Mononuclear cell (primary cell): ENCODE measurements around the gene SPECC1L. TPM values are rescaled to one million over a fixed set of nuclear protein-coding genes. Genes with fewer than 3 reads are reported as not detected.

Experiments
- H3K27me3 ChIP-seq: 2 replicates; pipeline ENCODE4 v1.6.0; 2011; ENCODE audit warnings: low read length, control low read depth; ENCODE audit not compliant: insufficient read depth
- H3K4me1 ChIP-seq: 2 replicates; pipeline ENCODE4 v1.5.1; 2011; ENCODE audit warnings: mild to moderate bottlenecking, low read length, control low read depth; ENCODE audit not compliant: insufficient read depth
- H3K4me3 ChIP-seq: 2 replicates; pipeline ENCODE4 v1.5.1; 2011; ENCODE audit warnings: mild to moderate bottlenecking, low read length, moderate library complexity
- H3K9me3 ChIP-seq: 2 replicates; pipeline ENCODE4 v1.5.1; 2011; ENCODE audit warnings: low read depth, mild to moderate bottlenecking, control low read depth, low read length
- total RNA-seq: library from RNA; depleted of rRNA; stranded (reverse); fragments of >200 nt; gene quantifications from one replicate; pipeline ENCODE4 v1.2.3, GENCODE V29; 2012

Gene SPECC1L
- total RNA-seq, 1 donor: 18.3 TPM

DNA sequence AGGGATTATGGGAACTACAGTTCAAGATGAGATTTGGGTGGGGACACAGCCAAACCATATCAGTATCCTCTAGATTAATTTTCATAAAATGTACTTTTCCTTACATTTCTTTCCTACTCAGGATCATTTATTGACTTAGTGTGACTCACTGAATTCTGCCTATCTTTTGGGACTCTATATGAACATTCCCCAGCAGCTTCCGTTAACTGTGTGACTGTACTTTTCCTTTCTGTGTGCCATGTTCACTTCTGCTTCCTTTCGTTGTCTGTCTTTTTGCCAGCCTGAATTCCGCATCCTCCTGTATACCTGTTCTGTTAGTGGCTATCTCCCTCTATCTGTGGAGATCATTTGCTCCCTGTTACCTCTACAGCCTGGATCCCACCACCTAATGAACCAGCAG is 48.8 kb downstream of the SPECC1L start:
- H3K4me1 ChIP-seq: no peaks in the 10 kb centered on the region
- H3K27me3 ChIP-seq: no peaks in the 10 kb centered on the region
- H3K4me3 ChIP-seq: no peak overlapping the region
- H3K9me3 ChIP-seq: no peaks in the 10 kb centered on the region

DNA sequence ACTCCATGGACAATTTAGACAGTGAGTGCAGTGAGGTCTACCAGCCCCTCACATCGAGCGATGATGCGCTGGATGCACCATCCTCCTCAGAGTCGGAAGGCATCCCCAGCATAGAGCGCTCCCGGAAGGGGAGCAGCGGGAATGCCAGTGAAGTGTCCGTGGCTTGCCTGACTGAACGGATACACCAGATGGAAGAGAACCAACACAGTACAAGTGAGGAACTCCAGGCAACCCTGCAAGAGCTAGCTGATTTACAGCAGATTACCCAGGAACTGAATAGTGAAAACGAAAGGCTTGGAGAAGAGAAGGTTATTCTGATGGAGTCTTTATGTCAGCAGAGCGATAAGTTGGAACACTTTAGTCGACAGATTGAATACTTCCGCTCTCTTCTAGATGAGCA is 51.4 kb downstream of the SPECC1L start:
- H3K27me3 ChIP-seq: no peaks in the 10 kb centered on the region
- H3K9me3 ChIP-seq: no peaks in the 10 kb centered on the region
- no peak overlapping the region for H3K4me3 ChIP-seq
- no peaks in the 10 kb centered on the region for H3K4me1 ChIP-seq

DNA sequence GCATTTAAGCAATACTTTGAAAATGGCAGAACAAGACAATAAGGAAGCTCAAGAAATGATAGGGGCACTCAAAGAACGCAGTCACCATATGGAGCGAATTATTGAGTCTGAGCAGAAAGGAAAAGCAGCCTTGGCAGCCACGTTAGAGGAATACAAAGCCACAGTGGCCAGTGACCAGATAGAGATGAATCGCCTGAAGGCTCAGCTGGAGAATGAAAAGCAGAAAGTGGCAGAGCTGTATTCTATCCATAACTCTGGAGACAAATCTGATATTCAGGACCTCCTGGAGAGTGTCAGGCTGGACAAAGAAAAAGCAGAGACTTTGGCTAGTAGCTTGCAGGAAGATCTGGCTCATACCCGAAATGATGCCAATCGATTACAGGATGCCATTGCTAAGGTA is 51.9 kb downstream of the SPECC1L start:
- Histone ChIP-seq H3K9me3 (no peaks in the 10 kb centered on the region), H3K4me1 (no peaks in the 10 kb centered on the region), H3K27me3 (no peaks in the 10 kb centered on the region), H3K4me3 (no peak overlapping the region)

DNA sequence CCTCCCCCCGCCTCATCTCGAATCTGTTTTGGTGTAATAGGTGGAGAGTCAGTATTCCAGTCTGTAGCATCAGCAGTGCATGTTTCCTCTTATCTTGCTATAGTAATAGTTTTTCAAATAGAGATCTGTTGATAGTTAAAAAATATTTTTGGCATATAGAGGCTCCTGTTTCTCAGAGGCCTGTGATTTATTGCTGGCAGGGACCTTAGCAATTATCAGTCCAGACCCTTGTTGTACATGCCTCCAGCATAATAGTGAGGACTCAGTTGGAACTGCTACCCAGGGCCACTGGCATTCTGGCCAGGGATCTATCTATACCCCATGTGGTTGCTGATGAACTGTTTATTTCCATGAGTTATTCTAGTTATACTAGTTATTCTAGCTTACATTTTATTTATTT is 52.6 kb downstream of the SPECC1L start:
- H3K9me3 ChIP-seq: no peaks in the 10 kb centered on the region
- H3K4me3 ChIP-seq: no peak overlapping the region
- no peaks in the 10 kb centered on the region for H3K27me3 ChIP-seq
- H3K4me1 ChIP-seq: no peaks in the 10 kb centered on the region

DNA sequence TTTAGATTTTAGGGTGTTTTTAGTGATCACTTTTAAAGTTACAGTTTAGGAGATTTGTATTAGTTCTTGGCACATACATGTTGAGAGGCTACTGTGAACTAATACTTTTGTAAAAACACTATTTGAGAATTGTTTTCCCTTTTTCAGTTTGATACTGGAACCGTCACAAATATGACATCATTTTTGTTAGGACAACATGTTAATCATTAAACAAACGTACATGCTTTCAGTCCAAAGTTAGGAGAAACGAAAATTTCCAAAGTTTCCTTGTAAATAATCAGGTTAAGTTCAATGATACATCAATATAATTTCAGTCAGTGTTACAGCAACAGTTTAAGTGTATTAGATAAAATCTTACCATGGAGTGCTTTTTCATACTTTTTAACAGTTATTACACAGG is 53.1 kb downstream of the SPECC1L start:
- H3K4me1 ChIP-seq: no peaks in the 10 kb centered on the region
- no peak overlapping the region for H3K4me3 ChIP-seq
- H3K9me3 ChIP-seq: no peaks in the 10 kb centered on the region
- no peaks in the 10 kb centered on the region for H3K27me3 ChIP-seq

DNA sequence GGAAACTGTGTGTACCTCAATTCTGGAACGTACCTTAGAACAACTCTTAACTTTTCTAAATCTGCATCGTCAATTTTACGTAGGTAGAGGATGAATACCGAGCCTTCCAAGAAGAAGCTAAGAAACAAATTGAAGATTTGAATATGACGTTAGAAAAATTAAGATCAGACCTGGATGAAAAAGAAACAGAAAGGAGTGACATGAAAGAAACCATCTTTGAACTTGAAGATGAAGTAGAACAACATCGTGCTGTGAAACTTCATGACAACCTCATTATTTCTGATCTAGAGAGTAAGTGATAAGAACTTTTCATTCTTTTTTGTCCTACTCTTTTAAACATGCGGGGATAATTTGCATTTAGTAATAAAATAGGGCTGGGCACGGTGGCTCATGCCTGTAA is 53.5 kb downstream of the SPECC1L start:
- Histone ChIP-seq H3K9me3 (no peaks in the 10 kb centered on the region), H3K27me3 (no peaks in the 10 kb centered on the region), H3K4me3 (no peak overlapping the region), H3K4me1 (no peaks in the 10 kb centered on the region)

DNA sequence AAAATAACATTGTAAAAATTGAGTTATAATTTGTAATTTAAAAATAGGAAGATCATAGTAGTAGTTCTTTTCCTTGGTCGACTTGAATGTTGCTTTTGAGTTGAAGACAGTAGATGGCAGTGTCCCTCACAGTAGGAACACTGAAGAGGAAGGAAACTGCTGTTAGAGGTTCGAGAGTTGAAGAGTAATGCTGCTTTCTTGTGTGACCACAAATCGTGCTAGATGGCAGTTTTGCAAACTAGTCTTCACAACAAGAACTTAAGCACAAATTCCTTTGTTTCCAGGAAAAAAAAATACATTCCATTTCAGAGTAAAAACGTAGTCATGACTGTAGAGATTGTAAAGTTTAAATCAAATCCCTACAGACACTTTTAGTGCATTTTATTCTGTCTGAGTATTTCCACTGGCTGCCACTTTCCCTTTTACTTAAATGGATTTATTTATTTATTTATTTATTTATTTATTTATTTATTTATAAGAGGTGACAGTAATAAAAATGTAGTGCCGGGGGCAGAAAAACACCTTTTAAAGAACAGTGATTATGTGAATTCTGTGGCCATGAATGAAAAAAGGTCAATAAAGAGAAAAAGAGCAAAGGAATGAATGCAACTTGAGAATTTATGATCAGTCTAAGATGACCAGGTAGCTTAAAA is 54.6 kb downstream of the SPECC1L start:
- H3K27me3 ChIP-seq: no peaks in the 10 kb centered on the region
- H3K9me3 ChIP-seq: no peaks in the 10 kb centered on the region
- peaks cover 5% of the 10 kb centered on the region for H3K4me1 ChIP-seq
- H3K4me3 ChIP-seq: no peak overlapping the region

DNA sequence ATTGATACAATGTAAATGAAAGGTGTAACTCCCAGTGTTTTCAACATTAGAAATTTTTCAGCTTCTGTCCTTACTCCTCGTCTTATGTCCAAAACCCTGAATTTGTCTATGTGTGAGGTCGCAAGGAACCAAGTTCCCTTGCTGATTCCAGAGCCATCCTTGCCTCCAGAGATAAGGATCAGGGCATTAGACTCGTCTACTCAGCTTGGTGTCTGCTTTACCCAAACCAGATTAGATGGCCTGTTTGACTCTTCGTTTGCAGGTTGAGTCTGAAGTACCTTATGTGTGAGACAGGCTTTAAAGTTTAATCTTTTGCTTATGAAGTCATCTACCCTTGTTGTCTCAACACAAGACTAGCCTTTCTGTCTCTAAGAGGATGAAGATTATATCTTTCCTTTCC is 55.6 kb downstream of the SPECC1L start:
- Histone ChIP-seq H3K9me3 (no peaks in the 10 kb centered on the region), H3K4me3 (no peak overlapping the region), H3K27me3 (no peaks in the 10 kb centered on the region), H3K4me1 (peaks cover 5% of the 10 kb centered on the region)

DNA sequence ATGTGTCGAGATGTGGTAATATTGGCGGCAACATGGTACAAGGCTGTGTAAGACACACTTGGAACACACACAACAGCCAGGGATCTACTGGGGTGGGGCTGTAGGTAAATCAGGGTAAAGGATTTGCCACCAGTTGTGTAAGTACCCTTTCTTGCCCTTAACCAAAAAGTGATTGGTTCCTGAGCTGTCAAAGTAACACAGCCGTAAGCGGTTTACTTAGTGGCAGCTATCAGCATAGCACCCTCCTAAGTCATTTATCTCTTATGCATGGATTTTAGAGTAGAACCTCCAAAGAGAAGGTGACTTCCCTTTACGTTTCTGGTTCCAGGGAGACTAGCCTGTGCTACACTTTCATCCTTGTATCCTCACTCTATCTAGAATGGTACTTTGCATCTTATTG is 57.2 kb downstream of the SPECC1L start:
- Histone ChIP-seq H3K27me3 (no peaks in the 10 kb centered on the region), H3K9me3 (no peaks in the 10 kb centered on the region), H3K4me1 (peaks cover 15% of the 10 kb centered on the region), H3K4me3 (no peak overlapping the region)

DNA sequence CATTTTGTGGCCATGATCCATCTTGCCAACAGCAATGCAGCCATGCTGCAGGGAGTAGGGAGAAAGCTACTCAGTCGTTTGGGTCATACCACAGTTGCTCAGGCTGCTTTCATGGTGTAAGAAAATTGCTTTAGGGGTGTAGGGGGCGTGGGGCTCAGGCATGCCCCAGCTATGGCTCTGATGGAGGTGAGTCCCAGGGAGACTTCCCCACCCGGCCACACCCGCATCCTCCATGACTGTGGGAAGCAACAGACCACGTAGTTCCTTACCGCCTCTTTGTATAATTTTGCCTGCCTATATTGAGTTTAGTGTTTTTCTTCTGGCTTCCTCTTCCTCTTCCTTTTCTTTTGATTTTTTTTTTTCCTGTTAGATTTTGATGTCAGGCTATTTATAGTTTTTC is 58.8 kb downstream of the SPECC1L start:
- no peak overlapping the region for H3K4me3 ChIP-seq
- no peaks in the 10 kb centered on the region for H3K27me3 ChIP-seq
- H3K9me3 ChIP-seq: no peaks in the 10 kb centered on the region
- peaks cover 15% of the 10 kb centered on the region for H3K4me1 ChIP-seq

DNA sequence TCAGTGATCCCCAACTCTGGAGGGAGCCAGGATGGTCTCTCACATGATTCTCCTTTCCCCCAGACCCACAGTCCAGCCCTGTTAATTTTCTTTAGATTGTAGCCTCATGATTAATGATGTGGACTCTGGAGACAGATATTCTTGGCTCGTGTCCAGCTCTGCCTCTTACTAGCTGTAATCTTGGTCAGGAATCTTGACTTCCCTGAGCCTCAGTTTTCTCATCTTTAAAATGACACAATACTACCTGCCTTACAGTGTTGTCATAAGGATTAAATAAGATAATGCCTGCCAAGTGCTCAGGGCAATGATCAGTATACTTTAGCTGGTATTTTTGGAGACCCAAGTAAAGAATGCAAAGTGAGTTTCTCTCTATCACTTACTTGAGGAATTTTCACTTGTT is 60.0 kb downstream of the SPECC1L start:
- no peaks in the 10 kb centered on the region for H3K9me3 ChIP-seq
- no peaks in the 10 kb centered on the region for H3K27me3 ChIP-seq
- no peak overlapping the region for H3K4me3 ChIP-seq
- H3K4me1 ChIP-seq: peaks cover 26% of the 10 kb centered on the region

DNA sequence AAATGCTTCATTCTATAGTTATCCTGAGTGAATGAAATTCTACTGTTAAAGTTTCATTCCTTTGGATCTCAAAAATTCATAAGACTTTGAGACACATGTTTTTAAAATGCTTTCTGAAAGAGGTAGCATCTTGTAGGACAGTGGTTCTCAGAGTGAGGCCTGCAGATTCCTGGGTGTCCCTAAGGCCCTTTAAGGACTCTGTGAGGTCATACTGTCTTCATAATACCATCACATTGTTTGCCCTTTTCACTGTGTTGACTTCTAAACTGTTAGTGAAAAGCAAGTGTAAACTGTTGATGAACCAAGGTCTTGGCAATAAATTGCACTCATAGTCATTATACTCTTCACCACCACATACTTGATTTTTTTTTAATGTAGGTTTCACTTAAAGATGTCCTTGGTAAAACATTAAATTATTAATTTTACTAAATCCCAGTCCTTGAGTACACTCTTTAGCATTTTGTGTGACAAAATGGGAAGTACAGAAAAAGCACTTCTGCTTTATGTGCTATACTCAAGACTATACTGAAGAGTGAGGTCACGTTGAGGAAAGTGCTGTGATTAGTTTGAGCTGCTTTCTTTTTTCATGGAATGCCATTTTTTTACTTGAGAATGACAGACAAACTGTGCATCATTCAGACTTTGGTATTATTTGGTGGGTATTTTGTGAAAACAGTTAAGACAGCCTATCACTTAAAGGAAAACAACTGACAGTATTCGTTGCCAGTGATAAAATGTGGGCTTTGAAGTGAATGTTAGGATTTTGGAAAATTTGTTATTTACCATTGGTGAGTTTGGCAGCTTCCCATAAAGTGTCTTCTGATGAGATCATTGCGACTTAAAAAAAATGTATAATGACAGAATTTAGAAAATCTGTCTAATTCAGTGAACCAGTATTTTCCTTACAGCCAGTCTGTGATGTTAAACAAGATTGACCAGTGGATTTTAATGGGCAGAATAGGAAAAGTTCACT is 61.1 kb downstream of the SPECC1L start:
- no peaks in the 10 kb centered on the region for H3K9me3 ChIP-seq

DNA sequence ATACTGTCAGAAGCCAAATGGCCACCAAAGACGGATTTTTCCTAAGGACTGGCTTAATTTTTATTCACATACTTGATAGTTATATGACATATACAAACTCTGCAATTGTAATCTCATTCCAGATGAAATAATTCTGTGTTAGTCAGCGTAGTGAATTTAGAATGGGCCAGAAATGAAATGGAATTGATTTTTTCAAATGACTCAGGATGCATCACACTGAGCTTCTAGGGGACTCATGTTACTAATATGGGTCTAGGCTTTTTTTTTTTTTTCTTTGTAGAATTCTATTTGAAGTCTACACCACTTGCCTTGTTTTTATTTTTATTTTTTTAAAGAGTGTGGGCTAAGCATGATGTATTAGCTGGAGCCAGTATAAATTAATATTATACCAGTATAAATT is 62.7 kb downstream of the SPECC1L start:
- H3K27me3 ChIP-seq: no peaks in the 10 kb centered on the region
- H3K4me3 ChIP-seq: no peak overlapping the region
- no peaks in the 10 kb centered on the region for H3K9me3 ChIP-seq
- peaks cover 26% of the 10 kb centered on the region for H3K4me1 ChIP-seq

More for the DNA sequence above, 61.1 kb downstream of the SPECC1L start:
- no peaks in the 10 kb centered on the region for H3K27me3 ChIP-seq
- peaks cover 26% of the 10 kb centered on the region for H3K4me1 ChIP-seq
- no peak overlapping the region for H3K4me3 ChIP-seq

DNA sequence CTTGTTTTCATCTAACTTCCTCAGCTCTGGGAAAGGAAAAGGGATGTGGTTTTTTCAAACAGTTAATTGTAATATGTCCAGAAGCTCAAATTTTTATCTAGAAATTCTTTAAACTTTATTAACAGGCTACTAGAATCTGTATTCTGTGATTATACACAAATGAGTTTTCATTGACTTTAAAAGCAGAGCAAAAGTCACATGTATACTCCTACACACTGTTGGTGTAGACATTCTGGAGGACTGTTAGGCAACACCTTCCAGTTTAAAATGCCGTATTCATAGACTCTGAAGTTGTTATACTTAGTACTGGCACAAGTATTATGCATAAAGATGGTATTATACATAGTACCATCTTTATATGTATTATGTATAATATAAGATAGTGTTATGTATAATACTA is 64.9 kb downstream of the SPECC1L start:
- peaks cover 21% of the 10 kb centered on the region for H3K4me1 ChIP-seq
- no peaks in the 10 kb centered on the region for H3K9me3 ChIP-seq
- no peak overlapping the region for H3K4me3 ChIP-seq
- H3K27me3 ChIP-seq: no peaks in the 10 kb centered on the region

DNA sequence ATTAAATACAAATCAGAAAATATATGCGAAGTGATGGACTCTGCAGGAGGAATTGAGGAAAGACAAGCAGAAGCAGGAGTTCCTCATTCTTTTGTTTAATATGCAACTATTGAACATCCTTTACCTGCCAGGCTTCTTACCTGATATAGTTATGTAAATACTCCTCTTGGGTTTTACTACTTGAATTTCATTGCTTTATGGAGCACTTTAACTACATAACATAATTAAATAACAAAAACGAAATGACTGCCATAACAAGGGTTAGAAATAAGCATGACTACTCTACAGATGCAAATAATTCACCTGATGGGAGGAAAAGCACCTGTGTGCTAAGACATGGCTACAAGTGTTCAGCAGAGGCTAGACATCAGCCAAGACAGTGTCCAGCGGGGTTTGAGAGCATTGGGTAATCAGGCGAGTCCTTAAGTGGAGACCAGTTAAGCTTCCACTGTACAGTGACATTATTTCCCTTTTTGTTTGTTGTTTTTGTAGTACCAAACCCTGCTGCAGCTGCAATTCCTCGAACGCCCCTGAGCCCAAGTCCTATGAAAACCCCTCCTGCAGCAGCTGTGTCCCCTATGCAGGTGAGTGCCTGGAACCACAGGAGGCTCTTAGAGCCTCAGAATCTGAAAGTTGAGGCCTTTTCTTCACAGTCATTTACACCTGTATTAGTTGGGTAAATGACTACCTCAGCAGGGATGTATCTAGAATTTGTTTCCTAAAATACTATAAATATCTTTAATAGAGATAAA is 67.4 kb downstream of the SPECC1L start:
- Histone ChIP-seq H3K4me1 (peaks cover 11% of the 10 kb centered on the region), H3K4me3 (no peak overlapping the region), H3K9me3 (no peaks in the 10 kb centered on the region), H3K27me3 (no peaks in the 10 kb centered on the region)
